ENCODE measurements around the gene AQP6.
"Not testable (repeated sequence)": the region's sequence is repeated elsewhere in the genome, so short reads cannot be mapped to it uniquely, and the experiment has no call there.

The AQP6 gene

DNA sequence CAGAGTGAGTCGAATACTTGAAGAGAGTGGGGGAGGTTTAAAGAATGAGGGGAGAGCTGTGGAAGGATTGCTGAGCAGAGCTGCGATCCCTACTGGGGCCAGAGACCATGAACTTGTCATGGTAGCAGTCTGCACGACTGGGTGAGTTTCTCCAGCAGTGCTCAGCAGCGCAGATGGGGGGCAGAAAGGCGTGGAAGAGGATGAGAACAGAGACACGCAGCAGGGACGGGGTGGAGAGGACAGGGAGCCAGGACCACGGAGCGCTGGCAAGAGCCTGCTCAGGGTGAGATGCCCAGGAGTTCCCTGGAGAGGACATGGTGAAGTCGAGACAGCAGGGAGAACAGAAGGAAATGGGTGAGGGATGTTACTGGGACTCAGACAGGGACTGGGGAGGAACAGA is 2.1 kb upstream of the AQP6 start:
- no peak for DNase-seq (ENCODE audit: low spot score)

DNA sequence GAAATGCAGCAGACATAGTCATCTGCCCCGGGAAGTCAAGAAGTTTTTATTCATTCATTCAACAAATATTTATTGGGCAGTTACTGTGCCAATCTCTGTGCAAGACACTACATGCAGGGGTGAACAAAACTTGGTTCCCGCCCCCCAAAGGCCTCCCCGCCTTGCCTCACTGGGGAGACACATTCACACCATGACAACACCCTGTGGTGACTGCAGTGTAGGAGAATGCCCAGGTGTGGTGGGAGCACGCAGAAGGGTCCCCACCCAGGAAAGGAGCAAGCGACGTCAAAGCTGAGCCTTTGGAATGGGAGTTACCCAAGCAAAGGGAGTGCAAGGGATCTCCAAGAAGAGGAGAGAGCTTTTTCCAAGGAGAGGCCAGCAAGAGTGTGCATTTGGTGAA is 1.6 kb upstream of the AQP6 start:
- no peak for DNase-seq (ENCODE audit: low spot score)

DNA sequence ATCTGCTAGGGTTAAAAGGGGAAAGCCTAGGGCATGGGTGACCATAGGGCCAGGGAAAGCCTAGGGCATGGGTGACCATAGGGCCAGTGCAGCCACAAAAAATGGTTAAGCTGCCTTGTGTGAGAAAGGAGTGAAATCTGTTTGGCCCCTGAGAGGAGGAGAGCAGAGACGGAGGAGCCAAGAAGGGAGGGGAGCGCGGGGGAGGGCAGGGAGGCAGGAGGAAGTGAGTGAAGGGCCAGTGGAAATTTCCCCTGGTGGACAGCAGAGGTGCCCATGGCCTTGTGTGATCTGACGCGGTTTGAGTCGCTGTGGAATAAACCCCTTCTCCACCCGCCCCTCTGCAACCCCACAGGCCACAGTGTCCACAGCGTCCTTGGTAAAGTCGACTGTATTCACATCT is 618 bp upstream of the AQP6 start:
- DNase-seq (ENCODE audit: low spot score), result no peak

GRCh38 chr12:49973361-49973830 is 649 bp downstream of the AQP6 start:
- no peak for DNase-seq (ENCODE audit: low spot score)

GRCh38 chr12:49974231-49974675 is 1.5 kb downstream of the AQP6 start:
- no peak for DNase-seq (ENCODE audit: low spot score)

DNA sequence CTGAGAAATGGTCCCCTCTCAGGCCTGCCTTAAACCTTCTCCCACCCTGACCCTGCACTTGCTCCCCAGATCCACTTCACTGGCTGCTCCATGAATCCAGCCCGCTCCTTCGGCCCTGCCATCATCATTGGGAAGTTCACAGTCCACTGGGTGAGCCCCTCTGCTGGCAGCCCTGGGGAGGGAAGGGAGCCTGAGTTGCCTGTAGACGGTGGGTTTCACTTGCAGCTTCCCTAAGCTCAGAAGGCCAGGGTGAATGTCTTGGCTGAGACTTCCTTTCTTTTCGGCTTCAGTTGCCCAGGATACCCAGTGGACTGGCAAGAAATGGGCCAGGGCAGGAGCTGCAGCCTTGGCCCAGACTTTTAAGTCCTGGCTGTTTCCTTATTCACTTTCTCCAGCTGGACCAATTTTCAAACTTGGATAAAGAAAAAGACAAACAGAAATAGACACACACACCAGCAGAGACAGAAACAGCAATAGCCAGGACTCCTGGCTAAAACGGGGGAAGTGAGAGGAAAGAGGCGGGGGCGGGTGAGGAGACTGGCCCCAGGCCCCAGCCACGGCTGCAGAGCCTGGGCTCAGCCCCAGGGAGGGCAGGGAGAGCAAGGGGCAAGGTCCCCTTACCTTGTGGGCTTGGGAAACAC is 2.0 kb downstream of the AQP6 start:
- DNase-seq (ENCODE audit: low spot score), result no peak

GRCh38 chr12:49975318-49975761 is 2.6 kb downstream of the AQP6 start:
- DNase-seq (ENCODE audit: low spot score), result no peak

DNA sequence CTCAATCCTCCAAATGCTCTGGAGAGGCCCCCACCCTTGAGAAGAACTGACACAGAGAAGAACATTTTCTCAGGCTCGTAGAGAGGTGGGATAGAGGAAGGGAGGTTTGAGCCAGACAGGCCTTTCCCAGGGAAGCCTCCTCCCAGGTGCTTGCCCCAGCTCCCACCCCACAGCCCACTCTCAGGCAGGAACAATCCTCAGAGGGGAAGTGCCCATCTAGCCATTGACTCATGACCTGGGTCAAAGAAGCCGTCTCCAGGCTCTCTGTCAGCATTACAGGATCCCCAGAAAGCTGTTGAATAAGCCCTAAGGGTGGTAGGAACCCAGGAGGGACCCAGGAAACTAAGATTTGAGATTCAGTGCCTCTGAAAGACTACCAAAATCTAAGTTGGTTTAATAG is 3.8 kb downstream of the AQP6 start:
- no peak for DNase-seq (ENCODE audit: low spot score)

- no peak for DNase-seq (ENCODE audit: low spot score)
These were observed 5.4 kb downstream of the AQP6 start for GRCh38 chr12:49978125-49978524.

GRCh38 chr12:49979016-49979586 is 6.4 kb downstream of the AQP6 start:
- no peak for DNase-seq (ENCODE audit: low spot score)

- DNase-seq (ENCODE audit: low spot score), result no peak
These were observed 7.0 kb downstream of the AQP6 start for GRCh38 chr12:49979791-49980190.

DNA sequence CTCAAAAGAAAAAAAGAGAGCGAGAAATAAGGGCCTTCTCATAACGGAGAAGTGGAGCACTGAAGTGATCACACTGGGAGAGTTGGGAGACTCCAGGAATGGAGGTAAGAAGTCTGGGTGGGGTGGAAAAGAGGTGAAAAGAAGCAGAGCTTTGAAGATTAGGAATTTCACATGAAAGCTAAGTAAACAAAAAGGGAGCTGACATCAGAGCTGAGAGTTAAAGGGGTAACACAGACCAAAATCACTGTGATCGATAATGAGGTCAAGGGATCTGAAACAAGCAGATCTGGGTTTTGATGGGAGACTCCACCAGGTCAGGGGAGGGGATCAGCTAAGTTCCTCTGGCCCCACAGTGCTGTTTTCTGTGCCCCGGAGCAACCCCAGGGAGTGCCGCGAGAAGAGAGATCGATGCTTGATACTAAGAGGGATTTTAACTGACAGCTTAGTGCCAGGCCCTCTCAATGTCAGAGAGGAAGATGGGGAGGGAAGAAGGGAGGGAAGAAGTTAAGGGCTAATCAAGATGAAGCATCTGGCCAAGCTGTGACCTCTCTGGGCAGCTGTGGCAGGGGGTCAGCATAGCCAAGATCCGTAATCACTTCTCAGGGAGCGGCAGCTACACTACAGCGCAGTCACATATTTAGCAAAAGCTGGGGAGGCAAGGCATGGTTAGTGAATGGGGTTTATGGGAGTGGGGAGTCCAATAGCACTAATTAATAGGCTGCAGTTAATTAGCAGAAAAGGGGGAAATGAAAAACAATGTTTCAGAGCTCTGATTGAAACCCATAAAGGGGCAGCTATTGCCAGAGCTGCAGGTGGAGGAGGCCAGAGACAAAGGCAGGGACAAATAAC is 8.0 kb downstream of the AQP6 start:
- DNase-seq (ENCODE audit: low spot score), result no peak

DNA sequence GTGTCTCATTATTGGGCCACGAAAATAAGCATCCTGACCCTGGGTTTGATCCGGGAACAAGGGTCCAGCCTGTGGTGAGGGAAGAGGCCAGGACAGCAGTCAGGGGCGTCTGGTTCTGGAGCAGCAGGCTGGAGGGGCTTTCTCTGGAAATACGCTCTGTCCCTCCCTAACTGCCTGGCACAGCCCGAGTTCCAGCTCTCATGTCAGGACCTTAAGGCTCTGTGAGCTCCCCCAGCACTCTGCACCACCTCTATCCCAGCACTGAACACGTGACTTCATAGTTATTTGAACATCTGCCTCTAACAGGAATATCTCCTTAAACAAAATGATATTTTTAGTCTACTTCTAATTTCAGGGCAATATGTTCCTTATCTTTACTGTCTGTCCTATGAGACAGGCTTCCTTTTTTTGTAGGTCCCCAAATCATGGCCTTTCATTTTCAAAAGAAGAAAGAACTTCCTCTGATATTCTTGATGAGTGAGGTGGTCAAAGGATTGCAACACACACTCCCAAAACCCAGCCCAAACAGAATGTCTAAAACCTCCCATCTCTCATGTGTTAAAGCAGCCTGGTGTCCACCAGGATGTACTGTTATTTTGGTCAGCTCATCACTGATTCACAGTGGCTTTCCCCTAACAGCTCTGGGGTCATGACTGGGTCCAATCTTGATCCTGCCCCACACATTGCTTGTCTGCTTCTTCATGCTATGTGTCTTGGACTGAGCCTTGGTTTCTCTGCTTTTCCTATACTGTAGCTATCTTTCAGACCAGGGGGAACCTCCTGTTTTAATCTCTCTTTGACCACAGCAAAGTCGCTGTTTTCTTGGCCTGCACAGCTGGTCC is 9.7 kb downstream of the AQP6 start:
- DNase-seq (ENCODE audit: low spot score), result no peak

DNA sequence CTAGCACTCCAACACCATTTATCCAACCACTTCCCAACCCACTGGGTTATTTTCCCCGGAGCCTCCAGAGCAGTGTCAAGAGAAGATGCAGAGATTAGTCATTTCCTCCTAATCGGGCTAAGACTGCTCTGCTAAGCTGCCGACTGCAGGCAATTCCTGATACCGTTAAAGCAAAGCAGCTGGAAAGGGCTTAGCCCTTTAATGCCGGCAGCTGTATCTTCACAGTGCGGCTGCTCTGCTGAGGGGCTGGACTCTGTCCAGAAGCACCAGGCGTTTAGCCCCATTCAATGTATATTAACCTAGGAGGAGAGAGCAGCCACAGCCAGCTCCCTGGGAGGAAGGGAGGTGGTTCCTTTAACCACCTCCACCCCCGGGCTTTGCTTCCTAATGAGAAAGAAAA is 11.1 kb downstream of the AQP6 start:
- DNase-seq (ENCODE audit: low spot score), result no peak

DNA sequence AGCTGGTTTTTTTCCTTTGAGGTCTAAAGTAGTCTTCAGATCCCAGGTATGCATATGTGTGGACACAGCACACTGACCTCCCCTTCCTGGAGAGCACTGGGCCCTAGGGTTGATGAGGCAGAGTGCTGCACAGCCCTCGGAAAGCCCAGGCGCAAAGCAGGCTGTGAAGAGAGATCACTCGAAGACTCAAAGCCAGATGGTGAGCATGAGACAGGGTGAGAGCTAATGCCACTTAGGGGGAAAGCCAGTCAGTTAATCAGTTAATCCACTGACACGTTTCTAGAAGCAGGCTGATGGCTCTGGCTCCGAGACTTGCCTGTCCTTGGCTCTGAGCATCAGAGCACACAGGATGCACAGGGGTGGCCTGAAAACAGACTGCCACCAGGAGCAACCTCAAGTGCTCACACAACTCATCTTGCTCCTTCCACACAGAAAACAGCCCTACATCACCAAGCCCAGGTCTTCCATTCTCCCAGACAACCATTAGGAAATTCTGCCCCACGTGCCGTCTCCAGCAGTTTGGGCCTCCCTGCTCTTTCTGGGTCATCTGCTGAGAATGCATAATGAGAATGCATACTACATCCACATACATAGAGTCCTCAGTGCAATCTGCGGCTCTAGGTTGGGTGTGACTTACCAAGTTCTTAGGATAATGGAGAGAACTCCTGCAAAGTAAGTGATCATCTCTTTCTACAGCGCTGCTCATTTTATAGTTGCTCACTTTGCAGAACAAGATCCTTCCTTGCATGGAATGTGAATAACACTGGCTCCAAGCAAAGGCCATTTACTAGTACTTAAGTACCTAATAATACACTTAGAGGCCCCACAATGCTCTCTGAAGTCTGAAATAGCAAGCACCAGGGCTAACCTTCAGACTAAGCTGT is 12.0 kb downstream of the AQP6 start:
- DNase-seq (ENCODE audit: low spot score), result no peak

GRCh38 chr12:49985981-49986380 is 13.2 kb downstream of the AQP6 start:
- DNase-seq (ENCODE audit: low spot score), result no peak

GRCh38 chr12:49986476-49986875 is 13.7 kb downstream of the AQP6 start:
- not testable (repeated sequence) for DNase-seq (ENCODE audit: low spot score)

DNA sequence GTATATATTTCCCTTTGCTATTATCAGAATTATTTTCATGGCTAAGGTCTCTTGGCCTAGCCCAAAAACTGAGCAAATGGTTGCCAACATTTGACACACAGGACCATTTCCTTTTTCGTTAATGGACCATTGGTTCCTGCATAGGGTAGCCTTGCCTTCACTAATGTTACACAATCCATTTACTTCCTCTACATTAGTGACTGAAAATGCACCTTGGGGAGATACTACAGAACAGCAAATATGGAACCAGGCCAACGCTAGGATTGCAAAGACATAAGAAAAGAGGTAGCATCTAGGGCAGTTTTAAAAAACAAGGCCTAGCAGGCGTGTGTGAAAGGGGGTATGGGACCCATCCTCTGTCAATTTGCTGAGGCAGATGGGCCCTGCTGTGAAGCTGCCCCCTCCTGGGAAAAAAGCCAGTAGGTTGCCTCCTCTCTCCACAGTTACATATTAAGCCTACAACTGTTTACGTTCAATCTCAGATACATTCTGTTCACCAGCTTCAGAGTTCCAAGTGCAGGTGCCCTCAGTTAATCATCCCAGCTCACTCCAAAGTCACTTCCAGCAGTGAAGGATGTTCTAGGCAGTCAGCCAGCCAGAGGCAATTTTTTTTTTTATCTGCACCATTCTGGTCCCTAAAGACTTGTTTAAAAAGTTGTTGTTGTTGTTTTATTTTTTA is 15.0 kb downstream of the AQP6 start:
- DNase-seq (ENCODE audit: low spot score), result no peak

- not testable (repeated sequence) for DNase-seq (ENCODE audit: low spot score)
These were observed 16.7 kb downstream of the AQP6 start for GRCh38 chr12:49989400-49989799.

DNA sequence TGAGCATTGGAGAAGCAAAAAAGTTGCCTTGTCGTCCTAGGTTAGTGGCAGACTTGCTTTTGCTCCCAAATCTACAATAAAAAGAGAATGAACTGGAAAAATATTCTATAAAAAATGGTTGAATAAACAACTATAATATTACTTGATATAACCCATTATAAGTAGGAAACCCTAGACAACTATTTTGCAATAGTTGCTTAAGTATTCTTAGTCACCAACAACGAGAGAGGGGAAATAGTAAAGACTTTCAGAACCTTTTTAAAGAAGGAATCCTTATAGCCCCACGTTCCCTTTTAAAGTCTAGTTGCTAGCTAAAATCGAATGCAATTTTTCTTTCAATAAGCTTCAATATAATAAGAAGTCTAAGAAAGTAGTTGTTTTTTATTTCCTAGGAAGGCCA is 17.5 kb downstream of the AQP6 start:
- no peak for DNase-seq (ENCODE audit: low spot score)

- DNase-seq (ENCODE audit: low spot score), result no peak
These were observed 25.7 kb downstream of the AQP6 start for GRCh38 chr12:49998453-49998852.

All from hematopoietic multipotent progenitor cell treated with erythropoietin and hydrocortisone succinate and interleukin-3 and kit ligand, for 17 days (in vitro differentiated cells).